AG08395 (cell line): Measurements from ENCODE around the gene VSX2.

Experiments used
- DNase-seq: peaks from one replicate; pipeline ENCODE4 v3.0.0; 2012; ENCODE audit warnings: mixed read lengths, low spot score

Gene VSX2

DNA sequence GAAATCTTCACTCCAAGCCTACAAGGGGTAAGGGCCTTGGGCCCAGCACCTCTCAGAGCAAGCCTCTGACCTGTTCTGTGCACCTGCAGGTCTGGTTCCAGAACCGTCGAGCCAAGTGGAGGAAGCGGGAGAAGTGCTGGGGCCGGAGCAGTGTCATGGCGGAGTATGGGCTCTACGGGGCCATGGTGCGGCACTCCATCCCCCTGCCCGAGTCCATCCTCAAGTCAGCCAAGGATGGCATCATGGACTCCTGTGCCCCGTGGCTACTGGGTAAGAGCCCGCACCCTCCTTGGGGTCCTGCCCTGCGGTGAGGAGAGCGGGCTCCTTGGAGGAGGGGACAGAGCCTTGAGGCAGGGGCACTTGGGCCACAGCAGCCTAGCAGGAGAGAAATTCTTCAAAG lies 20.3 kb downstream of the VSX2 start:
- no peak for DNase-seq

DNA sequence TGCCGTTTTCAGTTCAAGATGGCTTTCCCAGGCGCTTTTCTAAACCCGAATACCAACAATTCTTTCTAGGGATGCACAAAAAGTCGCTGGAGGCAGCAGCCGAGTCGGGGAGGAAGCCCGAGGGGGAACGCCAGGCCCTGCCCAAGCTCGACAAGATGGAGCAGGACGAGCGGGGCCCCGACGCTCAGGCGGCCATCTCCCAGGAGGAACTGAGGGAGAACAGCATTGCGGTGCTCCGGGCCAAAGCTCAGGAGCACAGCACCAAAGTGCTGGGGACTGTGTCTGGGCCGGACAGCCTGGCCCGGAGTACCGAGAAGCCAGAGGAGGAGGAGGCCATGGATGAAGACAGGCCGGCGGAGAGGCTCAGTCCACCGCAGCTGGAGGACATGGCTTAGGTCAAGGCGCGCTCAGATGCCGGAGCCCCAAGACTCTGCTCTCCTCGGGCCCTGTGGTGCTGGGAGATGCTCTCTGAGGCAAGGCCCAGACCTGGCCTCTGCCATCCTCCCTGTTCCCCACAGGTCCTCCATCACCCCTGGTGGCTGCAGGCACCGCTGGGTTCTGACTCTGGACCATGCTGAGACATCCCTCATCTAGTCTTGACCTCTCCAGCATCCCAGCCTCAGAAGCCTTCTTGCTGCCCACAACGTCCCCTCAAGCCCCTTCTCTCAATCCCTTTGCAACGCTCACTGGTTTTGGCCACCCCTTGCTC lies 21.4 kb downstream of the VSX2 start:
- DNase-seq: no peak

DNA sequence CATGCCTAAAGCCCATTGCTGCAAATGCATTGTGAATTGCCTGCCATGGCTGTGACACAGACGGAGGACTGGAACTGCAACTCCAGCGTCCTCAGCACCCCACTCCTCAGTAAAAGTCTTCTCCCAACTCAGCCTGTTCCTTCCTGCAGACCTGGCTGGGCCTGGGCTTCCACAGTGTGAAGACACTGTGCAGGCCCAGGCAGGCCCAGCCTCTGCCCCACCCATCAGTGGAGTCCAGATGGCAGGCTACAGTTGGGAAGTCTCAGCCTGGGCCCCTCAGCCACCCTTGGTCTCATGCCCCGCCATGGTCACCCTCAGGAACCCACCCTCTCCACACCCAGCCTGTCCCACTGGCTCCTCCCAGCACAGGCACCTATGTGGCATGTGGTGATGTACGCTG lies 22.0 kb downstream of the VSX2 start:
- no peak for DNase-seq

DNA sequence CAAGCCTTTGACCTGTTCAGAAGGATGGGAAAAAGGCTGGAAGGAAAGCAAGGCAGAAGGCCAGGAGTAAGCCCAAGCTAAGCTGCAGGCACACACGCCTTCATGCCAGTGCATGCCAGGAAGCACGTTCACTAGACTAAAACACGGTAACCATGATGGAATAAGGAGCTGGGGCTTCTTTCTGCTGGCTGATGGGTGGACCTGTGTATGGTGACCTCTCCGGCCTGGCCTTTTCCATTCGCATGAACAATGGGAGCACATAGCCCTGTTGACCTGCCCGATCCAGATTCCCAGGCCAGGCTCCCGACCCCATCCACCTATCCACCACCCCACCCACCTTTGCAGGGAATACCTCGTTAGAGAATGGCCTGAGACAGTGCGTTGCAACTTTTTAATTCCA lies 22.8 kb downstream of the VSX2 start:
- DNase-seq: no peak

DNA sequence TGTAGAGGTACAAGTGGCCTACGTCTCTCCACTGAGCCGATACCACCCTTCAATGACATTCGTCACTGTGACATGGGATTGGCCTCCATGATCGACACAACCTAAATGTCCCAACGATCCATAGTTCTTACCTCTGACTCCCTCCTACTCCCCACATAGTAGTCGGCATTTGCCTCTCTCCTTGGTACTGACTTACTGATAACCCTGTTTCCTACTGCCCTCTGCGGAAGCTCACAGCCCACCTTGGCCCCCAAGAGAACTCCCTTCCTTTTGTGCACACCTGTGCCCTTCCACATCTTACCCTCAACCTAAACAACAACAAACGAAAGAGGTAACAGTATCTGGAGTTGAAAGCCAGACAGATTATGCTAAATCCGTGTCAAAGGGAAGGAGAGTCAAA lies 23.9 kb downstream of the VSX2 start:
- DNase-seq: no peak

DNA sequence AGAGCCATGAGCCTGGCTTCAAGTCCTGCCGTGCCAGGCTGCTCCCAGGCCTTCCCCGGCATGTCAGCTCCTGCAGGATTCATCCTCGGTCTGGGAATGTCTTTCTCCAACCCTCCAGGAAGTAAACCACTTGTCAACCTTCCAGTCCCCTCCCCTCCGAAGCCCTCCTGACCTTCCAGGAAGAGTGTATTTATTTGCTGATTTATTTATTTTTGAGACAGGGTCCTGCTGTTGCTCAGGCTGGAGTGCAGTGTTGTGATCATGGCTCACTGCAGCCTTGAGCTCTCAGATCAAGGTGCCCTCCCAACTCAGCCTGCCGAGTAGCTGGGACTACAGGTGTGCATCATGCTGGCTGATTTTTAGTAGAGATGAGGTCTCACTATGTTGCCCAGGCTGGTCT lies 24.7 kb downstream of the VSX2 start:
- no peak for DNase-seq

DNA sequence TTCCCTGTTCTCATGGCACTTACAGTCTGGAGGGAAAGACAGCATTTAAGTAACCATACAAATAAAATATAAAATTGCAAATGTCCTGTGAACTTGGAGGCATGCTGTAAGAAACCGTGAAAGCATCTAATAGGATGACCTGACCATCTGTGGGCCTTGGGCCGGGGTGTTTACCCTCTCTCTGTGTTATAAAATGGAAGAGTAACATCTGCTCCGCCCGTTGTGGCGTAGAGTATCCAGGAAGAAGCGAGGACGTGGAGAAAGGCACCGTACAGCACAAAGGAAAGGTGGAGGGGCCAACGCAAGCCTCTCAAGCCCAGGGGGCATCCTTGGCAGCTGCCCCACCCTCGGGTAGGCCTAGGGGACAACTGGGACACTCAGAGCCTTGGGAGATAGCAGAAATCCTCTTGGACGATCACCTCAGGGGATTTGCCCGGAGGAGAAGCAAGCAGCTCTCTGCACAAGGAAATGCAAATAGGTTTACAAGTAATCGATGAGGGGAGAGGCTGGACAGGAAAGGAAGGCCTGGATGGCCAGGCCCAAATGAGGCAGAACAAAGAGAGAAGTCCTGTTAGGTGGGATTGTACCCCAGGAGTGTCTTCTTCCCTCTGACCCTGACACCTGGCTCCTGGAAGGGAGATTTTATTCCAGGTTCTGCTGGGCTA lies 26.2 kb downstream of the VSX2 start:
- no peak for DNase-seq

DNA sequence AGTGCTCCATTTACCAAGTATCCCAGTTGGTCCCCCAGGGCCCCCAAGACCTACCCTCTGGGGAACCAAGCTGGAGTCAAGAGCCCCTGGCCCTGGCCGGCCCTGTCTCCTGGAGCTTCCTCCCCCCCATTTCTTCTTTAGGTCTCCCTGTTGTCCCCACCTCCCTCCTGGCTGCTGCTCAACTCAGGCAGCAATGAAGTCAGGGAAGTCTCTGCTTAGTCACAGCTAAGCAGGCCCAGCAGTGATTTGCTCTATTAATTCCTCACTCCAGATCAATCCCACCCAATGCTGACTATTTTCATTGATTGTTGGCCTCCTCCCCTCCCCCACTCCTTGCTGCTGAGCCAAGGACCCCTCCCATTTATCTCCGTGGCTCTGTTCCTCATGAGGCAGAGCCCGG lies 28.3 kb downstream of the VSX2 start:
- DNase-seq: no peak

DNA sequence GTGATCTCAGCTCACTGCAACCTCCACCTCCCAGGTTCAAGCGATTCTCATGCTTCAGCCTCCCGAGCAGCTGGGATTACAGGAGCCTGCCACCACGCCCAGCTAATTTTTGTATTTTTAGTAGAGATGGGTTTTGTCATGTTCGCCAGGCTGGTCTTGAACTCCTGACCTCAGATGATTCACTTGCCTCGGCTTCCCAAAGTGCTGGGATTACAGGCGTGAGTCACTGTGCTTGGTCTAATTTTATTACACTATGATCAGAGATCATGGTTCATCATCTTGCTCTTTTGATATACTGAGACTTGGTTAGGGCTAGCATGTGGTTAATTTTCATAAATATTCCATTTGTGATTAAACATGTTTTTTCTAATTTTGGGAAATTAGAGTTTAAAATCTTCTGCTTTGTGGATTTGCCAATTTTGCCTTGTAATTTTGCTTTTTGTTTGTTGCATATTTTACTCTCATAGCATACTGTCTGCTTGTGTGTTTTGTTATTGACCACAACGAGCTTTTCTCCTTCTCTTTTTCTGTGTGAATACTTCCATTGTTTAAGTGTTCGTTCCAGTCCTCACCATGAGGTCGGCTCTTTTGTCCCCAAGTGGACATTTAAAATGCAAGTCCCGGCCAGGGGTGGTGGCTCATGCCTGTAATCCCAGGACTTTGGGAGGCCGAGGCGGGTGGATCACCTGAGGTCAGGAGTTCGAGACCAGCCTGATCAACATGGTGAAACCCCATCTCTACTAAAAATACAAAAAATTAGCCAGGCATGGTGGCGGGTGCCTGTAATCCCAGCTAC lies 31.3 kb downstream of the VSX2 start:
- DNase-seq: peak; percentile 28

DNA sequence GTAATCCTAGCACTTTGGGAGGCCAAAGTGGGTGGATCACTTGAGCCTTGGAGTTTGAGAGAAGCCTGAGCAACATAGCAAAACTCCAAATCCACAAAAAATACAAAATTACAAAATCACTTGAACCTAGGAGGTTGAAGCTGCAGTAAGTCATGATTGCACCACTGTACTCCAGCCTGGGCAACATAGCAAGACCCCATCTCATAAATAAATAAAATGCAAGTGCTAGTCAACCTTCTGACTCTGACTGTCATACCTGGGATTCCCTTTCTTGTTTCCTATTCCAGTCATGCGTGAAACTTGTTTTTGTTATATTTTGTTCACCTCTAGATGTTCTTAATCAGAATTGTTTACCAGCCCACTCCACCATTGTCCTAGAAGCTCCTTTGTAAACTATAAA lies 32.1 kb downstream of the VSX2 start:
- DNase-seq: no peak

DNA sequence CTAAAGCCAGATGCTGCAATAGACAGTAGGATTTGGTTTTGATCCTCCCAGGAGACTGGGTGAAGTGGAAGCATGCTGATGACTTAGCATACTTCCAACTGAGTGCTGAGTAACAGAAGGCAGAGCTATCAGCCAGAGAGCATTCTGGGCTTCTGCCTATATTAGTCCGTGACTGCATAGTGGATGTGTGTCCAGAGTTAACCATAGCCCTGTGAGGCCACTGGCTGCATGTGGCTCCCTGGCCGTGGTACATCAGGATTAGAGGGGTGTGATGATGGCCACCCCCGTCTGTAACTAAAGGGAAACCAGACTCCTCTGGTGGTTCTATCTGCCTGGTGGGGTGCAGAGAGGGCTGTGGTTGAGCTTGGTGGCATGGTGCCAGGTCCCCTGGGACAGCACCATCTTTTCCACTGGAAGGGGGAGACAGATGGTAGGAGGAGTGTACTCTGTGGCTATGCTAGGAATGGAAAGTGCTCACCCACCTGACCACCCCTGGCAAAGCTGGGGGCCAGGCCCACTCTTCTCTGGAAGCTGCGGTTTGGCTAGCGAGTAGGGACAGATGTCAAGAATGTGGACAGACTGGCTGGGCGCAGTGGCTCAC lies 36.1 kb downstream of the VSX2 start:
- DNase-seq: peak; percentile 86

DNA sequence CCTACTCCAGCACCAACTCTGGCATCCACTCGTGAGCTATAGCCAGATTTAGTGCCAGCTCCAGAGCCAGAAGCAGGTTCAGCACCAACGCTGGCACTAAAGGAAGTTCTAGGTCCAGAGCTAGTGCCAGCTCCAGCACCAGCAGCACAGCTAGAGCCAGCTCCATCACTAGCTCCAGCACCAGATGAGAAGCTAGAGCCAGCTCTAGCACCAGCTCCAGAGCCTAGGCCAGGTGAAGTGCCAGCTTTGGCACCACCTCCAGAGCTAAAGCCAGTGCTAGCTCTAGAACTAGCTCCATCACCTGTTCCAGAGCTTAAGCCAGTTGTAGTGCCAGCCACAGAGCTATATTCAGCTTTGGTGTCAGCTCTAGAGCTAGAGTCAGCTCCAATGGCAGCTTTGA lies 38.8 kb downstream of the VSX2 start:
- no peak for DNase-seq

DNA sequence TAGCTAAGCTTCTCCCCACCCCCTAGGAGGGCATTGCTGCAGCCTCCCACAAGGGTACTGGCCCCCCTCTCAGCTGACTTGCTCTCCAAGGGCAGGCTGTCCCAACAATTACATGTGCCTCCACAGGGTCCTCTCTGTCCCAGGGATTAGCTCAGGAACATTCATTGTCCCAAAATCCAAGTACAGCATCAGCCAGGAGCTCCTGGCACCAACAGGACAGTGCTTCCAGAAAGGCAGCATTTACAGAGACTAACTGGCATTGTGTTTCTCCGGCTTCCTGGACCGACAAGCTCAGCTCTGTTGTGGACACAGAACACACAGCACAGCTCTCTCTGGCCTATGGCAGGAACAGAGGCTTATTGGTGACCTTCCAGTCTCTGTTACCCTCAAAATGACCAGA lies 41.8 kb downstream of the VSX2 start:
- DNase-seq: no peak

DNA sequence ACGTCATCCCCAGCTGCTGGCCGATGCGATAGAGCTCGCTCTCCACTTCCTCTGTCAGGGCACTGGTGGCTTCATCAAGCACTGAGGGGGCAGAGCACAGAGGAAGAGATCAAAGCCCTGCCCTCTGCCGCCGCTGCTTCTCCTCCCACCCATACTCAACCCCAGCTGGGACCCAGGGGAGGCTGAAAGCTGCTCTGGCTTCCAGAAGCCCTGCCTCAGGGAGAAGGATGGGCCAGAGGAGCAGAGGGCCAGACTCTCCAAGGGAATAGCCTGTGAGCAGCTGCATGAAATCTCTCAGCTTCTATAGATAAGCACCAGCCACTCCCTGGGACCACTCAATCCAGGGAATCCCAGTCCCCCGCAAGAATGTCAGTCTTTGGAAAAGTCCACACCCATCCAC lies 47.5 kb downstream of the VSX2 start:
- DNase-seq: no peak

DNA sequence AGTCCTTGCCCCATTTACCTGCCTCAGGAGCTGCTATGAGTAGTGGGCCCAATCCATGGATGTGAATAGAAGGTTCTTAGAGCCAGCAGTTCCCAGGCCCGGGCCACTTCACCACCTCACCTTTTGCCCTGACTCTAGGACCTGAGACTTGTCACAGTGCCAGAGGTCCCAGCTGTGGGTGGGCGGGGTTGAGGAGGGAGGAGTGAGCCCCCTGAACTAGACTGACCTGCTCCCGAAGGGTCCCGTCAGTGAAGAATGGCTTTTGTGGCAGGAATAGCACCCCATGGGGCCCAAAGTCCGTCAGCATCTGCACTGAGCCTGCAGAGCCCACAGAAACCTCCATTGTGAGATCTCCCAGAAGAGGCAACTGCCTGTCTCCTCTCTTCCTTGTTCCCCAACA lies 50.6 kb downstream of the VSX2 start:
- DNase-seq: no peak

DNA sequence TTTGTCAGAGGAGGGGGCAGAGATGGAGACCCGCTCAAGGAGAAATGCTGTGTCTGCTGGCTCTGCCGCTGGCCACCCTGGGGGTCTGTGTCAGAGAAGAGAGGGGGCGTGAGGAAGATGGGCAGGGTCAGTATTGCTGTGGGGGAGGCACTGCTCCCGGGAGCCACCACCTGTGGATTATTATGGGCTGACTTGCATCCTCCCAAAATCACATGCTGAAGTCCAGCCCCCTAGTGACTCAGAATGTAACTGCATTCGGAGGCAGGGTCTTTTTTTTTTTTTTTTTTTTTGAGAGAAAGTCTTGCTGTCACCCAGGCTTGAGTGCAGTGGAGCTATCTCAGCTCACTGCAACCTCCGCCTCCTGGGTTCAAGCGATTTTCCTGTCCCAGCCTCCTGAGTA lies 51.2 kb downstream of the VSX2 start:
- DNase-seq: peak; percentile 22

DNA sequence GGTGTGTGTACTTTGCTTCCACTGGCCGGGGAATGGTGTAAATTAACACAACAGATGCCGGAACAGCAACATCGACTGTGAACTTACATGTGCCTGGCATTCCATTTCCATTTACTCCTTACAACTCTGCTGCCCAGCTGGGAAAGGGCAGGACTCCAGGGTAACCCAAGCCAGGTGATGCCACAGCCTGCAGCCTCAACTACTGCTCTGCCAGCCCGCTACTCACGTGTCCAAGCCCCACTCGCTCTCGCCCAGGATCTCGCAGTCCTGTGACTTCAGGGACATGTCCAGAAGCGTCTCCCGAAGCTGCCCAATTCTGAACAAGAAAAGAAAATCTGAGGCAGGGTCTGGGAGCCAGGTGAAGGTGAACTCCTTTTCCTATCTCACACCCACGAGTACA lies 52.8 kb downstream of the VSX2 start:
- DNase-seq: no peak

DNA sequence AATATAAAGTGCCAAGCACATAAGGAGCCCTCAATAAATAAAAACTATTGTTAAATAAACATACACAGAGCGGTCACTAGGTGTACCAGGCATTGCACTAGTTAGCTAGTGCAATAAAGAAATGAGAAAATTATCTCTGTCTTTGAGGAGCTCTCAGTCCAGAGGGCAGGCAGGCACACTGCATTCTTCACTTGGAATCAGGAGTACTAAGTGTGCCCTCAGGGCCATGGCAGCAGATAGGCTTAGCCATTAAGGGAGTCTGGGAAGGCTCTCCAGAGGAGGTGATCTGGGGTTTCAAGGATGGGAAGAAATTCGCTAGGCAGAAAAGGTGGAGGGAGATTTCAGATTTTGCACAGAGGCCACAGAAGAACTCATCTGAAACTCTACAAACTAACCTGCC lies 54.4 kb downstream of the VSX2 start:
- DNase-seq: no peak

DNA sequence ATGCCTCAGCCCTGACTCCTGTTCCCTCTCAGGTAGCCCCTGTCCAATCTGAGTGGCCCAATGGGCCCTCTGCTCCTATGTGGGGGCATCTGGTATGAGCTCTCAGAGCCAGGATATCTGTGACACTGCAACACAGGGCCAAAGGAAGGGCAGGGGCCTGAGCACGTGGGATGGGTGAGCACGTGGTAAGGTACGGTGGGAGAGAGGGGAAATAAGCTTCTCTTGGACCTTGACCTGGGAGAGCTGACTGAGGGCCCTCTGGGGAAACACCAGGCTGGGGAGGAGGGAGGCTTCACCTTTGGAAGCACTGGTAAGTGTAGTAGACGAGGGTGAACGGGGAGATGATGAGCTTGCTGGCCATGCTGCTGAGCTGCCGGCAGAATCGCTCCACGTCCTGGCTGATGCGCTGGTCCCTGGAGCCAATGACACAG lies 56.8 kb downstream of the VSX2 start:
- no peak for DNase-seq

DNA sequence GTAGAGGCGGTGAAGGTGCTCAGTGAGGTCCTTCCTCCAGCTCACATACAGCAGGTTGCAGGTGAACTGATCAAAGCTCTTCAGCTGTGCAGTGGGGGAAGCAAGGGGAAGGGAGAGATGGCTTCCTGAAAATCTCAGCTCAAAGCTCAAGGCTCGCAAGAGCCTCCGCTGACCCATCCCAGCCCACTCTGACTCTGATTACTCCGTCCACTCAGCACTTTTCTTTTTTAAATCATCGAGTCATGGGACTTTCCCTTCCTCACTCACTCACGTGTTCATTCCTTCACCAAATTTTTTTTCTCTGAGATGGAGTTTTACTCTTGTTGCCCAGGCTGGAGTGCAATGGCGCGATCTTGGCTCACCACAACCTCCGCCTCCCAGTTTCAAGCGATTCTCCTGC lies 58.7 kb downstream of the VSX2 start:
- DNase-seq: no peak

DNA sequence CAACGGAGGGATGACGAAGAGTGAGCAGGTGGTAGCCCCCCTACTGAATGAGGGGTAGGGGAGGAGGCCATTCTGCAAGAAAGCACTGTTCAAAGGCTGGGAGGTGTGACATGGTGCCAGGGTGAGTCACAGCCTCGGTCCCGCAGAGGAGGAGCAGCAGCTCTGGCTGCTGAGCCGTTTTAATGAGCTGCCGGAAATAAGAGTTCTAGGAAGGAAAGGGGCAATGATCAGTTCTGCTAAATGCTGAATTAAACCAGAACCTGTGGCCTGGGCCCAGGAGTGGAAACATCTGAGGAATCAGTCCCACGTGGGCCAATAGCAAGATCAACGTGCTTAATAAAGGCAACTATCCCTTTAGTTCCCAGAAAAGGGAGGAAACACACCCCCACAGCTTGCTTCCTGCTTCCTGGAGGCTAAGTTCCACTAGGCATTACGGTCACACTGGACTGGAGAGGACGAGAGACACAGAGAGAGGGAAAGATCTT lies 59.9 kb downstream of the VSX2 start:
- DNase-seq: peak; percentile 47

DNA sequence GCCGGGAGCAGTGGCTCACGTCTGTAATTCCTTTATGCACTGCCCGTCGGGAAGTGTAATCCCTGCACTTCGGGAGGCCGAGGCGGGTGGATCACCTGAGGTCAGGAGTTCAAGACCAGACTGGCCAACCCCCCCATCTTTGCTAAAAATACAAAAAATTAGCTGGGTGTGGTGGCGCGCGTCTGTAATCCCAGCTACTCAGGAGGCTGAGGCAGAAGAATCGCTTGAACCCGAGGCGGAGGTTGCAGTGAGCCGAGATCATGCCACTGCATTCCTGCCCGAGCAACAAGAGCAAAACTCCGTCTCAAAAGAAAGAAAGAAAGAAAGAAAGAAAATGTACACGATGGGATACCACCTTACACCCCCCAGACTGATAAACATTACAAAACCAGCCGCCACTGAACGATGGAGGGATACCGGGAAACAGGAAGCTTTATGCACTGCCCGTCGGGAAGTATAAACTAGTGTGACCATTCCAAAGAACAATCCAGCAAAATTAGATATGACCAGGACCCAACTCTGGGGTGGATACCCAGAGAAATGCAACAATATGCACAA lies 62.4 kb downstream of the VSX2 start:
- DNase-seq: no peak
